Spleen (tissue), 11 donors: ENCODE measurements around the gene TMEM138. TPM values are rescaled to one million over a fixed set of nuclear protein-coding genes. Genes with fewer than 3 reads are reported as not detected.
"Not testable (repeated sequence)": the region's sequence is repeated elsewhere in the genome, so short reads cannot be mapped to it uniquely, and the experiment has no call there.

Source experiments
- DNase-seq: peaks from one replicate; pipeline ENCODE4 v3.0.0-alpha.2; 2020
- H3K27ac ChIP-seq, 8 donors: fragments of 200-600 bp; sonication (generic) in 7 of 8; 1 replicate in 4 of 8; 2 replicates in 4 of 8; pipeline versions ENCODE4 v1.5.0 to v1.8.0; 2016 to 2021; ENCODE audit warnings: inconsistent platforms in 4 of 8, mild to moderate bottlenecking in 4 of 8, moderate library complexity in 1 of 8
- H3K27me3 ChIP-seq, 7 donors: fragments of 200-600 bp; sonication (generic) in 6 of 7; replicated peaks in 1 of 7; 1 replicate in 4 of 7; 2 replicates in 3 of 7; pipeline versions ENCODE4 v1.5.0 to v1.8.0; 2016 to 2021; ENCODE audit warnings: inconsistent platforms in 3 of 7, mild to moderate bottlenecking in 1 of 7
- H3K36me3 ChIP-seq, 6 donors: fragments of 200-600 bp; sonication (generic) in 5 of 6; 1 replicate in 4 of 6; 2 replicates in 2 of 6; pipeline versions ENCODE4 v1.5.0 to v1.8.0; 2016 to 2021; ENCODE audit warnings: inconsistent platforms in 2 of 6
- H3K4me1 ChIP-seq, 6 donors: fragments of 200-600 bp; sonication (generic) in 5 of 6; 1 replicate in 3 of 6; 2 replicates in 3 of 6; pipeline versions ENCODE4 v1.5.0 to v1.8.0; 2016 to 2021; ENCODE audit warnings: inconsistent platforms in 3 of 6
- H3K4me3 ChIP-seq, 8 donors: fragments of 200-600 bp; sonication (generic) in 7 of 8; 1 replicate in 4 of 8; 2 replicates in 4 of 8; pipeline versions ENCODE4 v1.5.0 to v1.8.0; 2016 to 2021; ENCODE audit warnings: inconsistent platforms in 4 of 8, mild to moderate bottlenecking in 4 of 8, moderate library complexity in 2 of 8
- H3K9me3 ChIP-seq, 8 donors: fragments of 200-600 bp; sonication (generic) in 7 of 8; 1 replicate in 4 of 8; 2 replicates in 4 of 8; pipeline versions ENCODE4 v1.5.0 to v1.8.0; 2016 to 2021; ENCODE audit warnings: inconsistent platforms in 4 of 8
- POLR2A ChIP-seq, 3 donors: fragments of 450-650 bp; IDR thresholded peaks; one replicate each; pipeline ENCODE4 v1.5.1; 2017; ENCODE audit warnings: antibody characterized with exemption in 3 of 3, mild to moderate bottlenecking in 1 of 3
- POLR2AphosphoS5 ChIP-seq, 3 donors: sonication (generic); formaldehyde crosslinking; IDR thresholded peaks; one replicate each; pipeline ENCODE4 v1.5.1; 2017; ENCODE audit warnings: antibody characterized with exemption in 3 of 3
- WGBS, 5 donors: extraction: QIAGEN DNeasy Blood & Tissue Kit in 3 of 5; methylation state at CpG; one replicate each; pipeline versions ENCODE4 v1.1.5 to v1.1.7; 2013 to 2018; 5-methylcytosine and 5-hydroxymethylcytosine counted together
- intact Hi-C: fragments of 100-400 bp; cut with DNase I; formaldehyde crosslinking; loops from one replicate; pipeline ENCODE4 v1.15.0; 2023; ENCODE audit warnings: low total_unique reads
- polyA plus RNA-seq, 3 donors: library from polyadenylated mRNA; stranded (reverse); fragments of 200-250 nt; gene quantifications; one replicate each; pipeline ENCODE4 v1.2.1, GENCODE V29; 2013
- total RNA-seq, 7 donors: library from RNA; depleted of rRNA in 3 of 7; stranded (reverse); fragments of >200 nt in 3 of 7; fragmentation: NEBNext Ultra II Directional in 4 of 7; extraction: Animal tissue kit (Norgen Biotek cat#: 25700) in 4 of 7; gene quantifications; one replicate each; pipeline versions ENCODE4 v1.1.0 to v1.2.1, GENCODE V29; 2016 to 2021
- TF ChIP-seq, protein P1 (sequence below), 11 experiments: fragments of 200-600 bp in 7 of 11; fragments of 450-650 bp in 4 of 11; sonication (generic) in 4 of 11; IDR thresholded peaks in 8 of 11; conservative IDR thresholded peaks in 3 of 11; 1 replicate in 7 of 11; 2 replicates in 4 of 11; pipeline versions ENCODE4 v1.4.0 to v1.8.0; 2016 to 2021; ENCODE audit warnings: antibody characterized with exemption in 11 of 11, inconsistent platforms in 4 of 11, mild to moderate bottlenecking in 1 of 11
- donor health status: healthy with polysubstance abuse.
- donor health status: DM: no; HTN: no; CAD: no; lungs with moderate emphysema.
- donor health status: DM: no; HTN: no; CAD: no.
- donor health status: Bipolar disorder and iron deficiency.
- donor health status: healthy.
- donor health status: DM: no; HTN: no; CAD: no.
- donor health status: DM: yes; HTN: yes; CAD: no.

TMEM138 gene
- total and polyA plus RNA-seq, 10 donors, result 26.8 to 53.9 (median 42.5) TPM

DNA sequence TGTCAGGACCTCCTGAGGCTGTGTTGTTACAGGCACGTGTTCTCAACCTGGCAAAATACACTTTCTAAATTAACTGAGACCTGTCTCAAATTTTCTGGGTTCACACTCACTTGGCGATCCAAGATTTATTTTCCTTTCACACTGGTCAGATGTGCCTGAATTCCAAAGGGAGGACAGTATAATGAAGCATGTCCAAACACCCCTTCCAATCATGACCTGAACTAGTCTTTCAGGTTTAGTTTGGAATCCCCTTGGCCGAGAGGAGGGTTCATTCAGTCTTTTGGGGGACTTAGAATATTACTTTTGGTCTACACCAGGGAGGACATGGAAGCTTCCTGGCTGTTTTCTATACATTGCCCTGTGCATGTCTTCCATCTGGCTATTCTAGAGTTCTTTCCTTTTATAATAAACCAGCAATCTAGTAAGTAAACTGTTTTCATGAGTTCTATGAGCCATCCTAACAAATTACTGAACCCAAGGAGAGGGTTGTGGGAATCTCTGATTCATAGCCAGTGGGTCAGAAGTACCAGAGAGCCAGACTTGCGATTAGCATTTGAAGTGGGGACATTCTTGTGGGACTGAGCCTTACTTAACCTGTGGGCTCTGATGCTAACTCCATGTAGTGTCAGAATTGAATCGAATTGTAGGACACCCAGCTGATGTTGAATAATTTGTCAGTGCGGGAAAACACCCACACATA, 15.4 kb downstream of the TMEM138 start:
- intact Hi-C loops, result no loop called here
- 93 to 98% (median 94%) methylated on average over 6 of the region's 6 CpGs for WGBS, 5 donors
- Histone ChIP-seq H3K27me3 (no peaks in the 10 kb centered on the region), H3K27ac (no peak overlapping the region), H3K9me3 (peaks cover 0 to 7% (median 0%) of the 10 kb centered on the region in 8 donors), H3K36me3 (peaks cover 0 to 40% (median 11%) of the 10 kb centered on the region in 6 donors), H3K4me1 (peaks cover 0 to 5% (median 0%) of the 10 kb centered on the region in 6 donors), H3K4me3 (no peak overlapping the region)
- DNase-seq, result no peak
- TF ChIP-seq, protein P1, sequence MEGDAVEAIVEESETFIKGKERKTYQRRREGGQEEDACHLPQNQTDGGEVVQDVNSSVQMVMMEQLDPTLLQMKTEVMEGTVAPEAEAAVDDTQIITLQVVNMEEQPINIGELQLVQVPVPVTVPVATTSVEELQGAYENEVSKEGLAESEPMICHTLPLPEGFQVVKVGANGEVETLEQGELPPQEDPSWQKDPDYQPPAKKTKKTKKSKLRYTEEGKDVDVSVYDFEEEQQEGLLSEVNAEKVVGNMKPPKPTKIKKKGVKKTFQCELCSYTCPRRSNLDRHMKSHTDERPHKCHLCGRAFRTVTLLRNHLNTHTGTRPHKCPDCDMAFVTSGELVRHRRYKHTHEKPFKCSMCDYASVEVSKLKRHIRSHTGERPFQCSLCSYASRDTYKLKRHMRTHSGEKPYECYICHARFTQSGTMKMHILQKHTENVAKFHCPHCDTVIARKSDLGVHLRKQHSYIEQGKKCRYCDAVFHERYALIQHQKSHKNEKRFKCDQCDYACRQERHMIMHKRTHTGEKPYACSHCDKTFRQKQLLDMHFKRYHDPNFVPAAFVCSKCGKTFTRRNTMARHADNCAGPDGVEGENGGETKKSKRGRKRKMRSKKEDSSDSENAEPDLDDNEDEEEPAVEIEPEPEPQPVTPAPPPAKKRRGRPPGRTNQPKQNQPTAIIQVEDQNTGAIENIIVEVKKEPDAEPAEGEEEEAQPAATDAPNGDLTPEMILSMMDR (IDR thresholded peaks at IDR 0.05 in 8 of 11, conservative IDR thresholded peaks at IDR 0.05 in 3 of 11), result no peak
- TF ChIP-seq POLR2AphosphoS5 (IDR thresholded peaks at IDR 0.05), result no peak

DNA sequence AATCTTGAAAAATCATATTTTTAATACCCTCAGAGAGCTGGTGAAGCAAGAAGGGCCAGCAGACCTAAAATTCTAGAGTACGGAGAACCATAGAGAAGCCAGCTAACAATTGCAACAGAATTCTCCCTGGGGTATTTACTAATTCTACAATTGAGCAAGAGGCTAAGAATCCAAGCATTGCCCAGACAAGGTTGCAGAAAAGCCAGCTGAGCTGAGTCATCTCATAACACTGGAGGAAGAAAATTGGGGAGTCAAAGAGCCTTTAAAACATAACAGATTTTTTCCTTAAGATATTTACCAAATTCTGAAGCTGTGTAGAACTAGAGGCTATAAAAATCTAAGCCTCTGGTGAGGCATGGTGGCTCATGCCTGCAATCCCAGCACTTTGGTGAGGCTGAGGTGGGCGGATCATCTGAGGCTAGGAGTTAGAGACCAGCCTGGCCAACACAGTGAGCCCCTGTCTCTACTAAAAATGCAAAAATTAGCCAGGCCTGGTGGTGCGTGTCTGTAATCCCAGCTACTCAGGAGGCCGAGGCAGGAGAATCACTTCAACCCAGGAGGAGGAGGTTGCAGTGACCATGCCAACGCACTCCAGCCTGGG, 16.6 kb downstream of the TMEM138 start:
- intact Hi-C loops, result no loop called here
- TF ChIP-seq, protein P1 (IDR thresholded peaks at IDR 0.05 in 8 of 11, conservative IDR thresholded peaks at IDR 0.05 in 3 of 11), result no peak
- TF ChIP-seq POLR2A (IDR thresholded peaks at IDR 0.05) (no peak), POLR2AphosphoS5 (IDR thresholded peaks at IDR 0.05) (no peak)
- DNase-seq, result no peak
- H3K27ac ChIP-seq, result peak overlapping the region in 1 of 8 donors; percentile 29
- no peak overlapping the region for H3K4me3 ChIP-seq
- no peaks in the 10 kb centered on the region for H3K27me3 ChIP-seq
- H3K4me1 ChIP-seq, result peaks cover 0 to 5% (median 0%) of the 10 kb centered on the region in 6 donors
- peaks cover 0 to 34% (median 11%) of the 10 kb centered on the region in 6 donors for H3K36me3 ChIP-seq
- WGBS, 5 donors, result 81 to 97% (median 88%) methylated on average over 5 of the region's 5 CpGs
- H3K9me3 ChIP-seq, result peaks cover 0 to 7% (median 0%) of the 10 kb centered on the region in 8 donors

GRCh38 chr11:61380884-61381283, 18.7 kb downstream of the TMEM138 start:
- no peaks in the 10 kb centered on the region for H3K27me3 ChIP-seq
- 94 to 96% (median 94%) methylated on average over 9 of the region's 9 CpGs for WGBS, 5 donors
- no peak overlapping the region for H3K27ac ChIP-seq
- H3K4me3 ChIP-seq, result no peak overlapping the region
- peaks cover 3 to 18% (median 10%) of the 10 kb centered on the region in 6 donors for H3K4me1 ChIP-seq
- DNase-seq, result no peak
- intact Hi-C loops, result no loop called here
- no peak for TF ChIP-seq POLR2AphosphoS5 (IDR thresholded peaks at IDR 0.05)
- TF ChIP-seq, protein P1 (IDR thresholded peaks at IDR 0.05 in 8 of 11, conservative IDR thresholded peaks at IDR 0.05 in 3 of 11), result no peak
- TF ChIP-seq POLR2A (IDR thresholded peaks at IDR 0.05), result no peak
- H3K9me3 ChIP-seq, result no peaks in the 10 kb centered on the region
- H3K36me3 ChIP-seq, result peaks cover 0 to 13% (median 2%) of the 10 kb centered on the region in 6 donors

- not testable (repeated sequence) for H3K27ac ChIP-seq, H3K4me3 ChIP-seq, H3K9me3 ChIP-seq, H3K36me3 ChIP-seq, H3K27me3 ChIP-seq, DNase-seq
- H3K4me1 ChIP-seq, result peaks cover 5 to 17% (median 11%) of the 10 kb centered on the region in 6 donors
- intact Hi-C loops, result loop anchor here (2.0 kb wide), 1 partner anchor 47 kb away; no protein-coding TSS in a partner anchor
- 90 to 98% (median 95%) methylated on average over 5 of the region's 5 CpGs for WGBS, 5 donors
Measured at GRCh38 chr11:61383859-61384258, 21.7 kb downstream of the TMEM138 start.
